Muscle layer of duodenum (tissue), 2 donors: Measurements from ENCODE around the gene PTP4A1.

Experiments used
- H3K27ac ChIP-seq: one replicate; pipeline ENCODE4 v1.7.0; 2013; ENCODE audit warnings: mild to moderate bottlenecking, low read length
- H3K27me3 ChIP-seq: one replicate; pipeline ENCODE4 v1.7.0; 2013; ENCODE audit warnings: low read depth, mild to moderate bottlenecking, control low read depth, low read length
- H3K36me3 ChIP-seq, 2 donors: one replicate each; pipeline ENCODE4 v1.7.0; 2013; ENCODE audit warnings: low read length in 2 of 2, control low read depth in 1 of 2, mild to moderate bottlenecking in 1 of 2; ENCODE audit not compliant: insufficient read depth in 2 of 2, control insufficient read depth in 1 of 2
- H3K4me1 ChIP-seq, 2 donors: one replicate each; pipeline ENCODE4 v1.7.0; 2013; ENCODE audit warnings: low read length in 2 of 2, mild to moderate bottlenecking in 2 of 2, control low read depth in 1 of 2, moderate library complexity in 1 of 2; ENCODE audit not compliant: insufficient read depth in 2 of 2, control insufficient read depth in 1 of 2
- H3K4me3 ChIP-seq, 2 donors: one replicate each; pipeline ENCODE4 v1.7.0; 2013; ENCODE audit warnings: low read length in 2 of 2, low read depth in 1 of 2, mild to moderate bottlenecking in 1 of 2
- H3K9me3 ChIP-seq, 2 donors: one replicate each; pipeline ENCODE4 v1.7.0; 2013; ENCODE audit warnings: low read length in 2 of 2, control low read depth in 1 of 2, mild to moderate bottlenecking in 1 of 2; ENCODE audit not compliant: control insufficient read depth in 1 of 2
- donor health status: healthy.

Gene PTP4A1

DNA sequence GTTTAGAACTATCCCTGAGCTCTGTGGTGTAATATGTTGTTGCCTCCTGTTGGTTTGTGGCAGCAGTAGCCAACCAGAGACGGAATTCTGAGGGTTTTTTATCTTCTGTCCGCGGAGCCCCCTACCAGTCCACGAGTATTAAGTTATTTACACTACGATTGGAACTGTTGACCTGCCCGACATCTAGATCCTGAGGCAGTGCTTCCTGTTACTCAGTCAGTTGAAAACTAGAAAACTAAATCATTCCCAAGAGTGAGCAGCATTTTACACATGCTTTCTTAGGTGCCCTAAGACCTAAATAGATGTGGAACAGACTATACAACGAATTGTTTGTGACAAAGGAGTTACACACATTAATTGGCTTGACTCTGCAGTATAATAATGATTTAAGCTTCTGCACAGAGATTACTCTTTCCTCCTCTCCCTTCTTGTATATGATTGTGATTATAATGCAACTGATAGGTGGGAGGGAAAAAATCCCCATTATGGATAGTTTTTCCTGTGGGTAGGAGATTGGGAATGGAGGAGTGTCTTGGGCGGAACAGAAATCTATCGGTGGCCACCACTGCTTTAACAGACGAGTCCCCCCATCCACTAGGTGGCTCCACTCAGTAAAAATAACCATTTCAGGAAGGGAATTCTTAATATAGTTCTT is 1.7 kb downstream of the PTP4A1 start:
- Histone ChIP-seq H3K4me3 (peak overlapping the region; percentile 87 to 90), H3K27me3 (no peaks in the 10 kb centered on the region), H3K9me3 (no peaks in the 10 kb centered on the region), H3K4me1 (peaks cover 4 to 6% of the 10 kb centered on the region in 2 donors), H3K27ac (peak overlapping the region; percentile 98), H3K36me3 (peaks cover 23 to 25% of the 10 kb centered on the region in 2 donors)

GRCh38 chr6:63574554-63574900 is 2.2 kb downstream of the PTP4A1 start:
- Histone ChIP-seq H3K36me3 (peaks cover 28 to 30% of the 10 kb centered on the region in 2 donors), H3K9me3 (no peaks in the 10 kb centered on the region), H3K27me3 (no peaks in the 10 kb centered on the region), H3K4me1 (peaks cover 4 to 6% of the 10 kb centered on the region in 2 donors), H3K27ac (peak overlapping the region; percentile 98), H3K4me3 (peak overlapping the region; percentile 87 to 90)

DNA sequence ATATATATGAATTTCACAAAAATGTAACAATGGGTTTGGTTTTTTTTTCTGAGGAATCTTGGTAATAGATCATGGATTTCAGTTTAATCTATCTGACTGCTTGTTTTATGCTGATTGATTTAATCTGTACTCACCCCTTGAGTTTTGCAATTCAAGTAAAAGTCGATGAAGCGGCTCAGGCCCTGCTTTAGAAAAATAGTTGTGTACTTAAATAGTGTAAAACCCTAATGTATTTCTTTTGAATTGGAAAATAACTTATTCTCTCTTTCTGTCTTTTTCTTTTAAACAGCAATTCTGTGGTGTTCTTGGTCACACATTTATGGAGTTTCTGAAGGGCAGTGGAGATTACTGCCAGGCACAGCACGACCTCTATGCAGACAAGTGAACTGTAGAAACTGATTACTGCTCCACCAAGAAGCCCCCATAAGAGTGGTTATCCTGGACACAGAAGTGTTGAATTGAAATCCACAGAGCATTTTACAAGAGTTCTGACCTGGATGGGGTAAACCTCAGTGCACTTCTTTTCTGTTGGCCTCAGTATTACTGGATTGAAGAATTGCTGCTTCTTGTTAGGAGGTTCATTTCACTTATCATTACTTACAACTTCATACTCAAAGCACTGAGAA is 4.0 kb downstream of the PTP4A1 start:
- Histone ChIP-seq H3K4me1 (peaks cover 4 to 6% of the 10 kb centered on the region in 2 donors), H3K27ac (no peak overlapping the region), H3K9me3 (no peaks in the 10 kb centered on the region), H3K27me3 (no peaks in the 10 kb centered on the region), H3K36me3 (peaks cover 40 to 44% of the 10 kb centered on the region in 2 donors), H3K4me3 (no peak overlapping the region)

GRCh38 chr6:63576985-63577712 is 4.9 kb downstream of the PTP4A1 start:
- no peaks in the 10 kb centered on the region for H3K27me3 ChIP-seq
- no peak overlapping the region for H3K27ac ChIP-seq
- no peaks in the 10 kb centered on the region for H3K9me3 ChIP-seq
- H3K4me3 ChIP-seq: no peak overlapping the region
- peaks cover 4 to 6% of the 10 kb centered on the region in 2 donors for H3K4me1 ChIP-seq
- peaks cover 40 to 44% of the 10 kb centered on the region in 2 donors for H3K36me3 ChIP-seq

DNA sequence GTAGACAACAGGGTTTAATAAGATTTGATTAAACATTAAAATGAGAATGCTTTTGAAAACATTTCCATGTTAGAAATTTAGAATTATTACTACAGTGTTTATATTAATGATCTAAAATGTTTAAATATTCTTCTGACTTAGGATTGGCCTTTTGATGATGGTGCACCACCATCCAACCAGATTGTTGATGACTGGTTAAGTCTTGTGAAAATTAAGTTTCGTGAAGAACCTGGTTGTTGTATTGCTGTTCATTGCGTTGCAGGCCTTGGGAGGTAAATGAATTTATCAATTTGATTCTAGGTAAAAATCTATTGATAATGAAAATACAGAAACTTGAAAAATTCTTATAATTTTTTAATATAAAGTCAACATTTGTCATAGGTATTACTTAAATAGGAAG is 6.5 kb downstream of the PTP4A1 start:
- H3K36me3 ChIP-seq: peaks cover 43 to 47% of the 10 kb centered on the region in 2 donors

DNA sequence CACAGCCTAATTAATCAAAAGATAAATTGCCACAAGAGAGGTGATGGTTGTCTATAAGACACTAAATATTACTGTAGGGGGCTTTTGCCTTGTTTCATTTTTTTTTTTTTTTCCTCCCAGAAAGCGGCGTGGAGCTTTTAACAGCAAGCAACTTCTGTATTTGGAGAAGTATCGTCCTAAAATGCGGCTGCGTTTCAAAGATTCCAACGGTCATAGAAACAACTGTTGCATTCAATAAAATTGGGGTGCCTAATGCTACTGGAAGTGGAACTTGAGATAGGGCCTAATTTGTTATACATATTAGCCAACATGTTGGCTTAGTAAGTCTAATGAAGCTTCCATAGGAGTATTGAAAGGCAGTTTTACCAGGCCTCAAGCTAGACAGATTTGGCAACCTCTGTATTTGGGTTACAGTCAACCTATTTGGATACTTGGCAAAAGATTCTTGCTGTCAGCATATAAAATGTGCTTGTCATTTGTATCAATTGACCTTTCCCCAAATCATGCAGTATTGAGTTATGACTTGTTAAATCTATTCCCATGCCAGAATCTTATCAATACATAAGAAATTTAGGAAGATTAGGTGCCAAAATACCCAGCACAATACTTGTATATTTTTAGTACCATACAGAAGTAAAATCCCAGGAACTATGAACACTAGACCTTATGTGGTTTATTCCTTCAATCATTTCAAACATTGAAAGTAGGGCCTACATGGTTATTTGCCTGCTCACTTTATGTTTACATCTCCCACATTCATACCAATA is 7.8 kb downstream of the PTP4A1 start:
- Histone ChIP-seq H3K36me3 (peaks cover 47% of the 10 kb centered on the region in 2 donors), H3K27ac (no peak overlapping the region), H3K4me3 (no peak overlapping the region), H3K27me3 (no peaks in the 10 kb centered on the region), H3K4me1 (peaks cover 0 to 6% of the 10 kb centered on the region in 2 donors), H3K9me3 (no peaks in the 10 kb centered on the region)

More for the DNA sequence above, 6.5 kb downstream of the PTP4A1 start:
- Histone ChIP-seq H3K9me3 (no peaks in the 10 kb centered on the region), H3K4me3 (no peak overlapping the region), H3K4me1 (peaks cover 4 to 6% of the 10 kb centered on the region in 2 donors), H3K27ac (no peak overlapping the region), H3K27me3 (no peaks in the 10 kb centered on the region)

DNA sequence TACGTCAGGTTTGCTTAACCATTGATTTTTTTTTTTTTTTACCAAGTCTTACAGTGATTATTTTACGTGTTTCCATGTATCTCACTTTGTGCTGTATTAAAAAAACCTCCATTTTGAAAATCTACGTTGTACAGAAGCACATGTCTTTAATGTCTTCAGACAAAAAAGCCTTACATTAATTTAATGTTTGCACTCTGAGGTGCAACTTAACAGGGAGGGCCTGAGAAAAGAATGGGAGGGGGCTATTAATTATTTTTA is 8.4 kb downstream of the PTP4A1 start:
- H3K9me3 ChIP-seq: no peaks in the 10 kb centered on the region
- no peak overlapping the region for H3K27ac ChIP-seq
- H3K36me3 ChIP-seq: peaks cover 47% of the 10 kb centered on the region in 2 donors
- peaks cover 0 to 6% of the 10 kb centered on the region in 2 donors for H3K4me1 ChIP-seq
- no peak overlapping the region for H3K4me3 ChIP-seq
- no peaks in the 10 kb centered on the region for H3K27me3 ChIP-seq

DNA sequence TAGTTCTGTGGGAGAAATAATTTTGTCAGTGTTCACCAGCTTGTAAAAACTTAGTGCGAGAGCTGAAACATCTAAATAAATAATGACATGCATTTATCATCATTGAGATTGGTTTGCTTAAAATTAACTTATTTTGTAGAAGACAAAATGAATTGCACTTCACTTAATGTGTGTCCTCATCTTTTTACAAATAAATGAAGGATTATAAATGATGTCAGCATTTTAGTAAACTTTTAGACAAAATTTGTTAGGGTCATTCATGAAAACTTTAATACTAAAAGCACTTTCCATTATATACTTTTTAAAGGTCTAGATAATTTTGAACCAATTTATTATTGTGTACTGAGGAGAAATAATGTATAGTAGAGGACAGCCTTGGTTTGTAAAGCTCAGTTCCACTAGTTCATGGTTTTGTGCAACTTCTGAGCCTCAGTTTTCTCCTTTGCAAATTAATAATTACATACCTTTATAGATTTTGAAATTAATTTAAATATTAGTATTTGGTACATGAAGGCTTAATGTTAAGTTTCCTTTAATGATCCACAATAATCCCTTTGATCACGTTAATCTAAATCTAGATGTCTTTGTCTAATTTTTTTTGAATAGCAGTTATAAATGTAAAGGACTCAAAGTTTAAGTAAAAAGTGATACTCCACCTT is 9.2 kb downstream of the PTP4A1 start:
- peaks cover 0 to 2% of the 10 kb centered on the region in 2 donors for H3K4me1 ChIP-seq
- H3K9me3 ChIP-seq: no peaks in the 10 kb centered on the region
- H3K27me3 ChIP-seq: no peaks in the 10 kb centered on the region
- H3K36me3 ChIP-seq: peaks cover 44 to 47% of the 10 kb centered on the region in 2 donors
- H3K27ac ChIP-seq: no peak overlapping the region
- H3K4me3 ChIP-seq: no peak overlapping the region

GRCh38 chr6:63582579-63583231 is 10.4 kb downstream of the PTP4A1 start:
- H3K27ac ChIP-seq: no peak overlapping the region
- H3K4me1 ChIP-seq: no peaks in the 10 kb centered on the region
- H3K36me3 ChIP-seq: peaks cover 34 to 39% of the 10 kb centered on the region in 2 donors
- H3K4me3 ChIP-seq: no peak overlapping the region
- no peaks in the 10 kb centered on the region for H3K9me3 ChIP-seq
- H3K27me3 ChIP-seq: no peaks in the 10 kb centered on the region

DNA sequence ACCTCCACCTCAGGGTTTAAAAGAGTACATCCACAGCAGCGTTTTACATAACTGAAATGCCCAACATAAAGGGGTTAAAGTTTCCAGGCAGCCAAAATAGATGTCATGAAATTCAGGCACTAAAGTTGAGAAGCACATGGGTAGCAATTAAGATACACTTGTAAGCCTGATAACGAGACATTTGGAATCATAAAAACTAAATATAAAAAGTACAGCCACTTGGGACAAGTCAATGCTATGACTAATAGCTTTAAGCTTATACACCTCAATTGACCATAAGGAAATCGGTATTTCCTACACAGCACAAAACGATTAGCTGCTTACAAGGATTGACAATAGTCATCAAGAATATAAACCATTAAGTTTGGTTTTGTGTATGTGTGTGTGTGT is 11.8 kb downstream of the PTP4A1 start:
- H3K27ac ChIP-seq: no peak overlapping the region

More for the DNA sequence above, 11.8 kb downstream of the PTP4A1 start:
- peaks cover 21 to 32% of the 10 kb centered on the region in 2 donors for H3K36me3 ChIP-seq
- no peaks in the 10 kb centered on the region for H3K9me3 ChIP-seq
- H3K4me1 ChIP-seq: no peaks in the 10 kb centered on the region
- H3K27me3 ChIP-seq: no peaks in the 10 kb centered on the region
- no peak overlapping the region for H3K4me3 ChIP-seq
